ENCODE data around the gene GSN. TPM values are rescaled to one million over a fixed set of nuclear protein-coding genes. Genes with fewer than 3 reads are reported as not detected.

The GSN gene
- total and polyA plus RNA-seq, 2 of the 13 experiments (the other 11 are each of a cell fraction or from before 2014, with no cell fraction given), result 294 to 307 TPM

DNA sequence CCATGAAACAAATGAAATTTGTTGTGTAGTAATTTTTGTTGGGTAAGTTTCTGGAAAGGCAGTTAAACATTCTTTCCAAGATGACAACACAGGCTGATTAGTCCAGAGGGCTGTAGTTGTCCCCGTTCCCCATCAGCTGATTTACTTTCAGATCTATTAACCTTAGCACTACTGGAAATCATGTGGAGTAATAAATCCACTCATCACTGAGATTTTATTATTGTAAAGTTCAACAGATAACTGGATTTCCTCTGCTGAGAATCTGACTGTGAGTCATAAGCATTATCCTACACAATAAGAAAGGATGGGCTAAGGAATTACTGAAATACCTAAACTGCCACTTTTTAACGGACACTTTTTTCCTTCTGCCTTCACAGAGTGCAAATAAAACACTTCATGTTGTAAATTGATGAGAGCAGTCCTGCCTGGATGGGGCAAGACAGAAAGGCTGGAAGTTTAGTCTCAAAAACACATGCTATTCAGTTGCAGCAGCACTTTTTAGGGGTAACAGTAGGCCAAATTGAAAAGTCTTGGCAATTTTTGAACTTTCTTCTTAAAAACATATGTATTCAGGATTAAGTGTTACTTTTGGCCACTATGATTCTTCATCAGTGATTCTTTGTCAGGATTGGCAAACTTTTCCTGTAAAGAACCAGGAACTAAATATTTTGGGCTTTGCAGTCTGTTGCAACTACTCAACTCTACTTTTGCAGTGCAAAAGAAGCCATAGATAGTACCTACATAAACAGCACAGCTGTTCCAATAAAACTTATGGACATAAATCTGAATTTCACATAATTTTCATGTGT lies 95.1 kb downstream of the GSN start:
- TF ChIP-seq ZC3H4 (CRISPR knock-in tag; IDR thresholded peaks at IDR 0.05; ENCODE audit: borderline replicate concordance) (no peak), HMG20A (CRISPR knock-in tag; IDR thresholded peaks at IDR 0.05; ENCODE audit: borderline replicate concordance) (no peak), ZSCAN22 (CRISPR knock-in tag; IDR thresholded peaks at IDR 0.05) (no peak), ZNF326 (CRISPR knock-in tag; IDR thresholded peaks at IDR 0.05; ENCODE audit: borderline replicate concordance) (no peak), NFE2 (CRISPR knock-in tag; IDR thresholded peaks at IDR 0.05) (no peak)
- TF ChIP-seq, protein P1, sequence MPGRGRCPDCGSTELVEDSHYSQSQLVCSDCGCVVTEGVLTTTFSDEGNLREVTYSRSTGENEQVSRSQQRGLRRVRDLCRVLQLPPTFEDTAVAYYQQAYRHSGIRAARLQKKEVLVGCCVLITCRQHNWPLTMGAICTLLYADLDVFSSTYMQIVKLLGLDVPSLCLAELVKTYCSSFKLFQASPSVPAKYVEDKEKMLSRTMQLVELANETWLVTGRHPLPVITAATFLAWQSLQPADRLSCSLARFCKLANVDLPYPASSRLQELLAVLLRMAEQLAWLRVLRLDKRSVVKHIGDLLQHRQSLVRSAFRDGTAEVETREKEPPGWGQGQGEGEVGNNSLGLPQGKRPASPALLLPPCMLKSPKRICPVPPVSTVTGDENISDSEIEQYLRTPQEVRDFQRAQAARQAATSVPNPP (CRISPR knock-in tag; IDR thresholded peaks at IDR 0.05), result no peak
- no peaks in the 10 kb centered on the region for H3K9me3 ChIP-seq (ENCODE audit: low read length)
- in situ Hi-C loops (cut with HindIII; ENCODE audit: extremely low pct_ligation_motif_present, low pct_unique_long_range_greater_than_20kb) (no loop called here), intact Hi-C loops (cut with micrococcal nuclease; ENCODE audit: unreplicated experiment) (no loop called here)
- no peak for ATAC-seq
- peaks cover 57% of the 10 kb centered on the region for H3K4me1 ChIP-seq (ENCODE audit: insufficient read depth, low read length)
- H3K27ac ChIP-seq (ENCODE audit: extremely low read length, insufficient read depth, low read length), result no peak overlapping the region
- no peak overlapping the region for H3K4me2 ChIP-seq (ENCODE audit: low read depth, low read length)
- FAIRE-seq, result no peak
- peaks cover 66% of the 10 kb centered on the region for H3K79me2 ChIP-seq (ENCODE audit: insufficient read depth, low read length)
- DNase-seq (ENCODE audit: low spot score), result no peak
- BruUV-seq (replicated peaks), result no TSS peak
- peaks cover 0 to 2% of the 10 kb centered on the region in 2 experiments; a peak in 1 of 5 replicates for H3K36me3 ChIP-seq (replicated peaks in 1 of 2; ENCODE audit: control insufficient read depth in 1 of 2, insufficient read depth in 2 of 2, low read length in 2 of 2)
- peaks cover 2% of the 10 kb centered on the region; the same call in 1 of the 2 replicates for H4K20me1 ChIP-seq (ENCODE audit: insufficient read depth, low read length)
- no peak overlapping the region for H3K9ac ChIP-seq (ENCODE audit: insufficient read depth, low read depth, low read length)
- POLR2A ChIA-PET, result interaction anchor here (1.4 kb wide), 1 partner anchor 41 kb away, joined by 3 read pairs; no protein-coding TSS in a partner anchor
- no peaks in the 10 kb centered on the region for H3K27me3 ChIP-seq (ENCODE audit: control insufficient read depth in 1 of 2, insufficient read depth in 2 of 2, low read length in 2 of 2)
- no peak overlapping the region for H3K4me3 ChIP-seq (replicated peaks in 1 of 3; ENCODE audit: insufficient read depth in 1 of 3, low read depth in 2 of 3, low read length in 3 of 3)
- CTCF ChIA-PET (ENCODE audit: low intra/inter-chr PET ratio, low total read pairs), result interaction anchor here (0.6 kb wide), 1 partner anchor 149 kb away, joined by 3 read pairs; no protein-coding TSS in a partner anchor
- no peak overlapping the region for H2AFZ ChIP-seq (ENCODE audit: low read length)
- 52% methylated on average over 2 of the region's 2 CpGs for WGBS (ENCODE audit: low lambda C conversion rate)

DNA sequence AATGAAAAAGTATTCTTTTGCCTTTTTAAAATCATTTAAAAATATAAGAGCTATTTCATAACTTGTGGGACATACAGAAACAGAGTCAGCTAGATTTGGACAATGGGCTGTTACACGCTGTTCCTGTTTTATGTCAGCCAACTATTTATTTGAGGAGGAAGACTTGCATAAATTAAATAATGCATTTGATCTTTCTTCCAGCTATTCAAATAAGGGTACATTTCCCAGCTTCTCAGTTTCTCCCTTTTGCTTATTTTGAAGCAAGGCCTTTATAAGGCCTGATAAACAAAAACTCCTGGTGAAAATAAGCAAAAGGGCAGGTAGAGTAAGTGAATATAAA lies 95.6 kb downstream of the GSN start:
- peaks cover 62% of the 10 kb centered on the region for H3K4me1 ChIP-seq (ENCODE audit: insufficient read depth, low read length)
- no TSS peak for BruUV-seq (replicated peaks)
- no peak overlapping the region for H3K4me2 ChIP-seq (ENCODE audit: low read depth, low read length)
- CTCF ChIA-PET (ENCODE audit: low intra/inter-chr PET ratio, low total read pairs), result interaction anchor here (0.6 kb wide), 1 partner anchor 149 kb away, joined by 3 read pairs; no protein-coding TSS in a partner anchor
- FAIRE-seq (no peak), ATAC-seq (no peak), DNase-seq (ENCODE audit: low spot score) (no peak)
- H2AFZ ChIP-seq (ENCODE audit: low read length), result no peak overlapping the region
- no peak overlapping the region for H3K4me3 ChIP-seq (replicated peaks in 1 of 3; ENCODE audit: insufficient read depth in 1 of 3, low read depth in 2 of 3, low read length in 3 of 3)
- H3K27me3 ChIP-seq (ENCODE audit: control insufficient read depth in 1 of 2, insufficient read depth in 2 of 2, low read length in 2 of 2), result no peaks in the 10 kb centered on the region
- intact Hi-C loops (cut with micrococcal nuclease; ENCODE audit: unreplicated experiment) (no loop called here), in situ Hi-C loops (cut with HindIII; ENCODE audit: extremely low pct_ligation_motif_present, low pct_unique_long_range_greater_than_20kb) (no loop called here)
- H3K27ac ChIP-seq (ENCODE audit: extremely low read length, insufficient read depth, low read length), result no peak overlapping the region
- POLR2A ChIA-PET, result interaction anchor here (1.4 kb wide), 1 partner anchor 42 kb away, joined by 3 read pairs; no protein-coding TSS in a partner anchor
- H3K9ac ChIP-seq (ENCODE audit: insufficient read depth, low read depth, low read length), result no peak overlapping the region
- peaks cover 0 to 2% of the 10 kb centered on the region in 2 experiments; a peak in 1 of 5 replicates for H3K36me3 ChIP-seq (replicated peaks in 1 of 2; ENCODE audit: control insufficient read depth in 1 of 2, insufficient read depth in 2 of 2, low read length in 2 of 2)
- 90% methylated on average over 1 of the region's 1 CpG for whole genome bisulfite sequencing (ENCODE audit: low lambda C conversion rate)
- H3K79me2 ChIP-seq (ENCODE audit: insufficient read depth, low read length), result peaks cover 67% of the 10 kb centered on the region
- H3K9me3 ChIP-seq (ENCODE audit: low read length), result no peaks in the 10 kb centered on the region
- peaks cover 2% of the 10 kb centered on the region; the same call in 1 of the 2 replicates for H4K20me1 ChIP-seq (ENCODE audit: insufficient read depth, low read length)
- TF ChIP-seq GZF1 (CRISPR knock-in tag; IDR thresholded peaks at IDR 0.05) (no peak), ZNF329 (CRISPR knock-in tag; IDR thresholded peaks at IDR 0.05; ENCODE audit: low read depth) (no peak), KLF11 (CRISPR knock-in tag; IDR thresholded peaks at IDR 0.05) (no peak), SYNCRIP (IDR thresholded peaks at IDR 0.05; ENCODE audit: insufficient read depth, low read depth, low read length) (no peak)
- TF ChIP-seq, protein P2, sequence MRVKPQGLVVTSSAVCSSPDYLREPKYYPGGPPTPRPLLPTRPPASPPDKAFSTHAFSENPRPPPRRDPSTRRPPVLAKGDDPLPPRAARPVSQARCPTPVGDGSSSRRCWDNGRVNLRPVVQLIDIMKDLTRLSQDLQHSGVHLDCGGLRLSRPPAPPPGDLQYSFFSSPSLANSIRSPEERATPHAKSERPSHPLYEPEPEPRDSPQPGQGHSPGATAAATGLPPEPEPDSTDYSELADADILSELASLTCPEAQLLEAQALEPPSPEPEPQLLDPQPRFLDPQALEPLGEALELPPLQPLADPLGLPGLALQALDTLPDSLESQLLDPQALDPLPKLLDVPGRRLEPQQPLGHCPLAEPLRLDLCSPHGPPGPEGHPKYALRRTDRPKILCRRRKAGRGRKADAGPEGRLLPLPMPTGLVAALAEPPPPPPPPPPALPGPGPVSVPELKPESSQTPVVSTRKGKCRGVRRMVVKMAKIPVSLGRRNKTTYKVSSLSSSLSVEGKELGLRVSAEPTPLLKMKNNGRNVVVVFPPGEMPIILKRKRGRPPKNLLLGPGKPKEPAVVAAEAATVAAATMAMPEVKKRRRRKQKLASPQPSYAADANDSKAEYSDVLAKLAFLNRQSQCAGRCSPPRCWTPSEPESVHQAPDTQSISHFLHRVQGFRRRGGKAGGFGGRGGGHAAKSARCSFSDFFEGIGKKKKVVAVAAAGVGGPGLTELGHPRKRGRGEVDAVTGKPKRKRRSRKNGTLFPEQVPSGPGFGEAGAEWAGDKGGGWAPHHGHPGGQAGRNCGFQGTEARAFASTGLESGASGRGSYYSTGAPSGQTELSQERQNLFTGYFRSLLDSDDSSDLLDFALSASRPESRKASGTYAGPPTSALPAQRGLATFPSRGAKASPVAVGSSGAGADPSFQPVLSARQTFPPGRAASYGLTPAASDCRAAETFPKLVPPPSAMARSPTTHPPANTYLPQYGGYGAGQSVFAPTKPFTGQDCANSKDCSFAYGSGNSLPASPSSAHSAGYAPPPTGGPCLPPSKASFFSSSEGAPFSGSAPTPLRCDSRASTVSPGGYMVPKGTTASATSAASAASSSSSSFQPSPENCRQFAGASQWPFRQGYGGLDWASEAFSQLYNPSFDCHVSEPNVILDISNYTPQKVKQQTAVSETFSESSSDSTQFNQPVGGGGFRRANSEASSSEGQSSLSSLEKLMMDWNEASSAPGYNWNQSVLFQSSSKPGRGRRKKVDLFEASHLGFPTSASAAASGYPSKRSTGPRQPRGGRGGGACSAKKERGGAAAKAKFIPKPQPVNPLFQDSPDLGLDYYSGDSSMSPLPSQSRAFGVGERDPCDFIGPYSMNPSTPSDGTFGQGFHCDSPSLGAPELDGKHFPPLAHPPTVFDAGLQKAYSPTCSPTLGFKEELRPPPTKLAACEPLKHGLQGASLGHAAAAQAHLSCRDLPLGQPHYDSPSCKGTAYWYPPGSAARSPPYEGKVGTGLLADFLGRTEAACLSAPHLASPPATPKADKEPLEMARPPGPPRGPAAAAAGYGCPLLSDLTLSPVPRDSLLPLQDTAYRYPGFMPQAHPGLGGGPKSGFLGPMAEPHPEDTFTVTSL (CRISPR knock-in tag; IDR thresholded peaks at IDR 0.05; ENCODE audit: borderline replicate concordance), result no peak

Data from HepG2 (cell line).